ENCODE results near the gene STXBP5L.
A peak's percentile ranks its signal among the peaks of the same experiment; 100 is the strongest.
"Not testable (repeated sequence)": the region's sequence is repeated elsewhere in the genome, so short reads cannot be mapped to it uniquely, and the experiment has no call there.

Gene STXBP5L

DNA sequence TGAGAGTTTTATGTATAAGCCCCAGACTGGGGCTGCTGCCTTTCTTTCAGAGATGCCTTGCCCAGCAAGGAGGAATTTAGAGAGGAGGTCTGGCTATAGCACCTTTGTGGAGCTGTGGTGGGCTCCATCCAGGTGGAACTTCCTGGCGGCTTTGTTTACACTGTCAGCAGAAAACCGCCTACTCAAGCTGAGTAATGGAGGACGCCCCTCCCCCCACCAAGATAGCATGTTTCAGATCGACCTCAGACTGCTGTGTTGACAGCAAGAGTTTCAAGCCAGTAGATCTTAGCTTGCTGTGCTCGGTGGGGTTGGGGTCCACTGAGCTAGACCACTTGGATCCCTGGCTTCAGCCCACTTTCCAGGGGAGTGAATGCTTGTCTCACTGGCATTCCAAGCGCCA lies 155.6 kb downstream of the STXBP5L start:
- no peak for DNase-seq

DNA sequence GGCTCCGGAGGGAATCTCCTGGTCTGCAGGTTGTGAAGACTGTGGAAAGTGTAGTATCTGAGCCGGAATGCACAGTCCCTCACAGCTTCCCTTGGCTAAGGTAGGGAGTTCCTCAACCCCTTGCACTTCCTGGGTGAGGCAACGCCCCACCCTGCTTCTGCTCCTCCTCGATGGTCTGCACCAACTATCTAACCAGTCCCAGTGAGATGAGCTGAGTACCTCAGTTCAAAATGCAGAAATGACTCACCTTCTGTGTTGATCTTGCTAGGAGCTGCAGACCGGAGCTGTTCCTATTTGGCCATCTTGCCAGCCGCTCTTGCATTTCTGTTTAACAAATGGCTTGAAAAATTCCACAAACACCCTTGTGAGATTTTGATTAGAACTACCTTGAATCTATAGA lies 156.1 kb downstream of the STXBP5L start:
- DNase-seq: no peak

- DNase-seq: no peak
Measured at GRCh38 chr3:121072133-121072532, 164.1 kb downstream of the STXBP5L start.

DNA sequence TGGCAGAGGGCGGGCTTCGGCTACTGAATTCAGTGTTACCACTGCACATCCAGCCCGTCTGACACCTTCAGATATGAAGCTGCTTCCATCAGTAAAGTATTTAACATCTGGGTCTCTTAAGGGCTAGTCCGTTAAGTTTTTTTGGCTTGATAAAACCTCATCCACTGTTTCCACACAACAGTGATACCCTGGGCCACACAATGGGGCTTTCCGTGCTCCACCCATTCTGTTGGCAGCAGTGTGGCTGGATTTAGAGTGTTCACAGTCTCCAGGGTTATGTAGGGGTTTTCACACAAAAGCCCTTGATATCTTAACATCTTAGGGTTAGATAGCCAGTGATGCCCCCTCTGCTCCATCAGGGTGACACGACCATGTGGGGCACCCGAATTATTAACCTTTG lies 165.0 kb downstream of the STXBP5L start:
- DNase-seq: no peak

GRCh38 chr3:121075191-121075590 lies 167.2 kb downstream of the STXBP5L start:
- DNase-seq: no peak

DNA sequence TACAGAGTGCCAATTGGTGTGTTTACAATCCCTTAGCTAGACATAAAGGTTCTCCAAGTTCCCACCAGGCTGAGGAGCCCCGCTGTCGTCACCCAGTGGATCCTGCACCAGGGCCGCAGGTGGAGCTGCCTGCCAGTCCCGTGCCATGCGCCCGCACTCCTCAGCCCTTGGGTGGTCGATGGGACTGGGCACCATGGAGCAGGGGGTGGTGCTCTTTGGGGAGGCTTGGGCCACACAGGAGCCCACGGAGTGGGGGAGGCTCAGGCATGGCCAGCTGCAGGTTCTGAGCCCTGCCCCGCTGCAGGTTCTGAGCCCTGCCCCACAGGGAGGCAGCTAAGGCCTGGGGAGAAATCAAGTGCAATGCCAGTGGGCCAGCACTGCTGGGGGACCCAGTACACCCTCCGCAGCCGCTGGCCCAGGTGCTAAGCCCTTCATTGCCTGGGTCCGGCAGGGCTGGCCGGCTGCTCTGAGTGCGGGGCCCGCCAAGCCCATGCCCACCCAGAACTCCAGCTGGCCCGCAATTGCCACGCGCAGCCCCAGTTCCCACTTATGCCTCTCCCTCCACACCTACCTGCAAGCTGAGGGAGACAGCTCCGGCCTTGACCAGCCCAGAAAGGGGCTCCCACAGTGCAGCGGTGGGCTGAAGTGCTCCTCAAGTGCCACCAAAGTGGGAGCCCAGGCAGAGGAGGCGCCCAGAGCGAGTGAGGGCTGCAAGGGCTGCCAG lies 170.5 kb downstream of the STXBP5L start:
- not testable (repeated sequence) for DNase-seq

- DNase-seq: no peak
Measured at GRCh38 chr3:121096953-121097352, 188.9 kb downstream of the STXBP5L start.

DNA sequence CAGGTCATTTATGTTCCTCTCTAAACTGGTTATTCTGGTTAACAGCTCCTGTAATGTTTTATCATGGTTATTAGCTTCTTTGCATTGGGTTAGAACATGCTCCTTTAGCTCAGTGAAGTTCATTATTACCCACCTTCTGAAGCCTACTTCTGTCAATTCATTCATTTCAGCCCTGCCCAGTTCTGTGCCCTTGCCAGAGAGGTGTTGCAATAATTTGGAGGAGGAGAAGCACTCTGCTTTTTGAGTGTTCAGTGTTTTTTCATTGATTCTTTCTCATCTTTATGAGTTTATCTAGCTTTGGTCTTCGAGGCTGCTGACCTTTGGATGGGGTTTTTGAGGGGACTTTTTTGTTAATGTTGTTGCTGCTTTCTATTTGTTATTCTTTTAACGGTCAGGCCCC lies 203.1 kb downstream of the STXBP5L start:
- not testable (repeated sequence) for DNase-seq

- no peak for DNase-seq
Measured at GRCh38 chr3:121111914-121112612, 204.1 kb downstream of the STXBP5L start.

GRCh38 chr3:121126033-121126706 lies 218.2 kb downstream of the STXBP5L start:
- DNase-seq: no peak

DNA sequence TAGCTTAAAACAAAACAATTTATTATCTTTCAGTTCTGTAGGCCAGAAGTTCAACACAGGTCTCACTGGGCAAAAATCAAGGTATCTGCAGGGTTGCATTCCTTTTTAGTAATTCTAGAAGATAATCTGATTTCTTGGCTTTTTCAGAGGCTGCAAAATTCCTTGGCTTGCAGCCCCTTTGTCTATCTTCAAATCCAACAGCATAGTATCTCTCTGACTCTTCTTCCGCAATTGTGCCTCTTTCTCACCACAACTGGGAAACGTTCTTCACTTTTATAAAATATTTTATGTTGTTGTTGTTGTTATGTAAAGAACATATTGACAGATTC lies 218.7 kb downstream of the STXBP5L start:
- no peak for DNase-seq

GRCh38 chr3:121152573-121152972 lies 244.6 kb downstream of the STXBP5L start:
- peak; percentile 71 to 73 for DNase-seq

DNA sequence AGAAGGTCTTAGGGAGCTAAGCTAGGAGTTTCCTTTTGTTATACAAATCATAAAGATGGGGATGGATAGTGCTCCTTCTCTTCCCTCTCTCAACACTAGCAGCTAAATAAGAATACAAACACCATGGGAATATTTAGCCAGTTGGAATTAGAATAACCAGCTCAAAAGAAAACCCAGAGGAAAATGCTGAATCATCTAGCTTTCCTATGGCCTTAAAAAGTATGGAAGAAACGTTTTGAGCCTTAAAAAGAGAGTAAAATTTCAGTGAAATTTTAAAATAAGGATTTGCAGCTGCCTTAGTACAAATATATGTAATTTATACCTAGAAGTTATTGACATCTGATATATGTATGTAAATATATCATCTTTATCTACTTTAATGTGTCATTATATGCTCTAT lies 245.8 kb downstream of the STXBP5L start:
- DNase-seq: no peak

DNA sequence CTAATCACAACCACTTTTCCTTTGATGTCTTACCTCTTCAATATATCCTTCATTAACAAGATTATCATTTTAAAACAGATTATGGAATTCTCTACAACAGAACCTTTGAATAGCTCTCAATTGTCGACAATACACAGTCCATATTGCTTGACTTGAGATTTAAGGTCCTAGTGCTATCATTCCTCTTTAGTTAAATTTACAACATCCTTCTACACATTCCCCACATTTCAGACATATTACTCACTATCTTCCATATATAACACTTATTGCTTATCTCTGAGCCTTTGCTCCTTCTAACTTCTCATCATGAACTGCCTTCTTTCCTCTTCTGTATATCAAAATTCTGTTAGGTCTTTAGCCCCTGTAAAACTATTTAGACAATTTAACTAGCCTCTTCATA lies 247.0 kb downstream of the STXBP5L start:
- DNase-seq: no peak

DNA sequence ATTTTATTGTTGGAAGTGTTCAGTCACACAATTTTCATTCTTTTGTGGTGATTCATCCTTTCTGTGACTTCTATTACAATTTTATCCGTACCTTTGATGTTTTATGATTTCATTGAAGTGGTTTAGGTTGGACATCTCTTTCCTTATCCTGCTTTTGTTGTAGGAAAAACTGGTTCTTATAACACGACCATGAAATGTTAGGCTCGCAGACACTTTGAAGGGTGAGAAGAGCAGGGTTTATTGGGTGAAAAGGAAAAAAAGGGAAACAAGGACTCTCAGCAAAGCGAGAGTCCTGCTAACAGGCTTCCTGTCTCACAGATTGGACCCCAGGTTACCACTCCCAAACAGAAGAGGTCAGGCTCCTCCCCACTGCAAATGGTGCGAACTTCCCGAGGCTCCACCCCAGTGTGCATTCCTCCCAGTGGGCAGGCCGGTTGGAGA lies 257.4 kb downstream of the STXBP5L start:
- no peak for DNase-seq

- no peak for DNase-seq
Measured at GRCh38 chr3:121167374-121168139, 259.6 kb downstream of the STXBP5L start.

- DNase-seq: no peak
Measured at GRCh38 chr3:121175083-121175482, 267.1 kb downstream of the STXBP5L start.

GRCh38 chr3:121190626-121191025 lies 282.6 kb downstream of the STXBP5L start:
- not testable (repeated sequence) for DNase-seq

GRCh38 chr3:121202573-121202972 lies 294.6 kb downstream of the STXBP5L start:
- DNase-seq: no peak

DNA sequence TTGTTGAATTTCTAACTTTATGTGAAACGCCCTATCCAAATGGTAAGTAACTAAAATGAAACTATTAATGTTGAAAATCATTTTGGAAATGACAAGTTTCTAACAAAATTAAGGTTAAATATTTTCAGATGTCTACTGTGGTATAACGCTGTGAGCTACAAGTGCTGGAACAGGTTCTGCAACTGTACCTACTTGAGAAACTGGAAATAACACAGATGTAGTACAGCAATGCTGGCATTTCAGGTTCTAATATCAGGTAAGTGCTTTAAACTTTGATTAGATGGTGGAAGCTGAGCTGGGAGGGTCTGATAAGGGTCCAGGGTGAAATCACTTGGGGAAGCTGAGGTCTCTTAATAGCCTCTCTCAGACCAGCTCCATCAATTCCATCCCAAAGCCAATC lies 315.1 kb downstream of the STXBP5L start:
- DNase-seq: no peak

- peak; percentile 62 to 68 for DNase-seq
Measured at GRCh38 chr3:121228971-121229370, 321.0 kb downstream of the STXBP5L start.

DNA sequence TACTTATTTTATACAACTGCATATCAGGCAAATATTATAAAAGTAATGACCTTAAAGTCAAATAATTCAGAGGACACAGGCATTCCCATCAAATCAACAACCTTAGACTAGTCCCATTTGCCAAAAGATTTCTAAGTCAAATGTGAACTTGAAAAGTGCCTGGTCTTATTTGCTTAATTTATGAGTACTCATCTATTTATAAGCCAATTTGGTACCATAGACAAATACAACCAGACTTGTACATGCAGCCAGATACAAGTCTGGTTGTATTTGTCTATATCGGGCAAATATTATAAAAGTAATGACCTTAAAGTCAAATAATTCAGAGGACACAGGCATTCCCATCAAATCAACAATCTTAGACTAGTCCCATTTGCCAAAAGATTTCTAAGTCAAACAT lies 322.2 kb downstream of the STXBP5L start:
- not testable (repeated sequence) for DNase-seq

GRCh38 chr3:121231872-121232271 lies 323.9 kb downstream of the STXBP5L start:
- DNase-seq: no peak
